HCT116 (cell line): Measurements from ENCODE around the gene FBXO21. TPM values are rescaled to one million over a fixed set of nuclear protein-coding genes. Genes with fewer than 3 reads are reported as not detected.

ENCODE experiments used
- ATAC-seq: fragments of 200-7000 bp; cut with Tn5 transposase; 2 replicates; pipeline ENCODE4 v1.9.1; 2020; ENCODE audit warnings: mild to moderate bottlenecking, moderate library complexity
- BruUV-seq: library from RNA; stranded (reverse); fragments of 400-500 nt; replicated peaks from 2 replicates; lab custom pipeline; 2021; lab: Mats Ljungman, UMichigan
- CTCF ChIA-PET: fragments of 300-600 bp; sonication (Branson Sonifier 250); formaldehyde crosslinking; loops from one replicate; lab custom pipeline; 2021; ENCODE audit warnings: antibody characterized with exemption; lab: Charles Lee
- POLR2A ChIA-PET: fragments of 300-600, 350-600 bp; sonication (Branson Sonifier 250); formaldehyde crosslinking; loops from one replicate; lab custom pipeline; 2021; ENCODE audit warnings: antibody characterized with exemption; lab: Charles Lee
- RAD21 ChIA-PET, 2 experiments: fragments of 300-600 bp; sonication (Branson Sonifier 250); formaldehyde crosslinking; loops; one replicate each; lab custom pipeline; 2023; ENCODE audit warnings: low total read pairs in 2 of 2; ENCODE audit not compliant: uncharacterized antibody in 2 of 2, unreplicated experiment in 2 of 2, low non-redundant PET in 1 of 2; lab: Charles Lee
- DNase-seq: peaks from one replicate; pipeline ENCODE4 v3.0.0-alpha.2; 2010; ENCODE audit warnings: low read depth, low spot score
- H2AFZ ChIP-seq: fragments of 200-600 bp; shearing (Covaris generic), sonication (generic); 2 replicates; pipeline ENCODE4 v1.6.1; 2017; ENCODE audit warnings: low read depth, mixed run types, mixed read lengths, antibody characterized with exemption, low read length; ENCODE audit not compliant: poor library complexity, severe bottlenecking
- H3K27ac ChIP-seq: 2 replicates; pipeline ENCODE4 v1.5.1; 2012; ENCODE audit warnings: low read depth, low read length
- H3K27me3 ChIP-seq: fragments of 200-600 bp; sonication (generic); 2 replicates; pipeline ENCODE4 v1.6.1; 2016; ENCODE audit warnings: mixed run types, low read length, mixed read lengths; ENCODE audit not compliant: insufficient read depth
- H3K36me3 ChIP-seq, 2 experiments: fragments of 200-500 bp in 1 of 2; fragments of 200-600 bp in 1 of 2; sonication (Bioruptor generic) in 1 of 2; sonication (generic) in 1 of 2; 2 replicates each; pipeline versions ENCODE4 v1.5.1 to v1.6.1; 2014 to 2016; ENCODE audit warnings: low read length in 2 of 2, inconsistent platforms in 1 of 2, mixed read lengths in 1 of 2, mixed run types in 1 of 2; ENCODE audit not compliant: insufficient read depth in 2 of 2, control insufficient read depth in 1 of 2
- H3K4me1 ChIP-seq, 2 experiments: fragments of 200-600 bp in 1 of 2; sonication (generic) in 1 of 2; 2 replicates each; pipeline versions ENCODE4 v1.5.1 to v1.6.1; 2012 to 2017; ENCODE audit warnings: low read length in 2 of 2, inconsistent platforms in 1 of 2, mild to moderate bottlenecking in 1 of 2, mixed read lengths in 1 of 2, mixed run types in 1 of 2, moderate library complexity in 1 of 2; ENCODE audit not compliant: insufficient read depth in 2 of 2, control insufficient read depth in 1 of 2
- H3K4me2 ChIP-seq: fragments of 200-600 bp; sonication (generic); 2 replicates; pipeline ENCODE4 v1.6.1; 2017; ENCODE audit warnings: mixed run types, low read length, mixed read lengths
- H3K4me3 ChIP-seq, 2 experiments: fragments of 200-600 bp in 1 of 2; sonication (generic) in 1 of 2; replicated peaks in 1 of 2; 2 replicates each; pipeline ENCODE4 v1.5.1; 2011 to 2016; ENCODE audit warnings: low read length in 2 of 2, control low read depth in 1 of 2, low read depth in 1 of 2, mild to moderate bottlenecking in 1 of 2, mixed read lengths in 1 of 2, mixed run types in 1 of 2
- H3K79me2 ChIP-seq: fragments of 200-600 bp; sonication (generic); 2 replicates; pipeline ENCODE4 v1.6.1; 2017; ENCODE audit warnings: mild to moderate bottlenecking, mixed run types, low read length, moderate library complexity, mixed read lengths; ENCODE audit not compliant: insufficient read depth
- H3K9ac ChIP-seq: fragments of 200-600 bp; sonication (generic); 2 replicates; pipeline ENCODE4 v1.6.1; 2016; ENCODE audit warnings: low read length, mixed read lengths
- H3K9me2 ChIP-seq: fragments of 200-600 bp; sonication (generic), shearing (Covaris generic); 2 replicates; pipeline ENCODE4 v1.6.1; 2017; ENCODE audit warnings: mixed run types, mild to moderate bottlenecking, moderate library complexity; ENCODE audit not compliant: insufficient read depth
- H3K9me3 ChIP-seq, 2 experiments: fragments of 200-500 bp in 1 of 2; fragments of 200-600 bp in 1 of 2; sonication (Bioruptor generic) in 1 of 2; sonication (generic) in 1 of 2; 2 replicates each; pipeline ENCODE4 v1.6.1; 2014 to 2017; ENCODE audit warnings: low read length in 2 of 2, mixed read lengths in 2 of 2, inconsistent platforms in 1 of 2, low read depth in 1 of 2, mild to moderate bottlenecking in 1 of 2, mixed run types in 1 of 2, moderate library complexity in 1 of 2; ENCODE audit not compliant: control insufficient read depth in 1 of 2, insufficient read depth in 1 of 2
- H4K20me1 ChIP-seq: fragments of 200-600 bp; sonication (generic), shearing (Covaris generic); 2 replicates; pipeline ENCODE4 v1.6.1; 2017; ENCODE audit warnings: mixed run types, mild to moderate bottlenecking, moderate library complexity; ENCODE audit not compliant: insufficient read depth
- FOSL1 ChIP-seq: IDR thresholded peaks from 2 replicates; pipeline ENCODE4 v1.6.1; 2012; ENCODE audit warnings: low read depth
- JUND ChIP-seq: IDR thresholded peaks from 2 replicates; pipeline ENCODE4 v1.6.1; 2012
- POLR2A ChIP-seq: IDR thresholded peaks from 2 replicates; pipeline ENCODE4 v1.7.0; 2011; ENCODE audit warnings: borderline replicate concordance; ENCODE audit not compliant: insufficient read depth, insufficient read length; ENCODE audit errors: extremely low read depth
- RAD21 ChIP-seq: IDR thresholded peaks from 2 replicates; pipeline ENCODE4 v1.6.1; 2012; ENCODE audit warnings: low read depth, mild to moderate bottlenecking
- SIN3A ChIP-seq: IDR thresholded peaks from 2 replicates; pipeline ENCODE4 v1.6.1; 2012; ENCODE audit warnings: low read depth
- SRF ChIP-seq: IDR thresholded peaks from 2 replicates; pipeline ENCODE4 v1.6.1; 2012; ENCODE audit warnings: low read depth
- TCF7L2 ChIP-seq: IDR thresholded peaks from 2 replicates; pipeline ENCODE4 v1.7.0; 2011; ENCODE audit warnings: borderline replicate concordance, inconsistent platforms; ENCODE audit not compliant: insufficient read depth, insufficient read length; ENCODE audit errors: extremely low read depth
- ZFX ChIP-seq: fragments of 450-650 bp; IDR thresholded peaks from 2 replicates; pipeline ENCODE4 v1.6.1; 2017
- intact Hi-C: fragments of 100-400 bp; cut with micrococcal nuclease; formaldehyde crosslinking; loops from 2 replicates; pipeline ENCODE4 v1.10.0; 2022
- total RNA-seq: library from RNA; stranded (reverse); gene quantifications from one replicate; pipeline ENCODE4 v1.2.1, GENCODE V29; 2021; ENCODE audit not compliant: unreplicated experiment

FBXO21 gene
- total RNA-seq, 1 experiment from 2014 or later = 45.5 TPM

- Histone ChIP-seq H3K79me2 (no peaks in the 10 kb centered on the region), H3K4me2 (no peak overlapping the region), H3K36me3 (no peaks in the 10 kb centered on the region), H3K4me3 (no peak overlapping the region), H3K9me2 (no peaks in the 10 kb centered on the region), H3K27me3 (no peaks in the 10 kb centered on the region), H3K4me1 (peaks cover 8 to 12% of the 10 kb centered on the region in 2 experiments; a peak in 2 of 4 replicates), H3K27ac (no peak overlapping the region), H4K20me1 (no peaks in the 10 kb centered on the region), H2AFZ (no peak overlapping the region)
- ChIA-PET CTCF (no interaction called here), POLR2A (no interaction called here)
- ATAC-seq = no peak
- no TSS peak for BruUV-seq
- TF ChIP-seq POLR2A (no peak), JUND (no peak), SIN3A (no peak), ZFX (no peak), RAD21 (no peak), SRF (no peak), TCF7L2 (no peak)
- TF ChIP-seq, all 23 proteins: peak for 0
- Histone ChIP-seq H3K9me3 (peaks cover 0 to 18% of the 10 kb centered on the region in 2 experiments; a peak in 1 of 4 replicates), H3K9ac (no peak overlapping the region)
- RAD21 ChIA-PET = no interaction called here
- intact Hi-C loops = no loop called here
- no peak for DNase-seq
These were observed 63.9 kb downstream of the FBXO21 start for GRCh38 chr12:117126335-117126734.

GRCh38 chr12:117125767-117126166 lies 64.5 kb downstream of the FBXO21 start:
- Histone ChIP-seq H3K9me3 (peaks cover 0 to 18% of the 10 kb centered on the region in 2 experiments; a peak in 1 of 4 replicates), H3K9me2 (no peaks in the 10 kb centered on the region), H3K27me3 (no peaks in the 10 kb centered on the region), H3K4me3 (no peak overlapping the region), H3K27ac (no peak overlapping the region), H3K36me3 (no peaks in the 10 kb centered on the region), H2AFZ (no peak overlapping the region), H3K4me2 (no peak overlapping the region), H4K20me1 (no peaks in the 10 kb centered on the region), H3K79me2 (no peaks in the 10 kb centered on the region), H3K4me1 (peaks cover 8 to 12% of the 10 kb centered on the region in 2 experiments; a peak in 2 of 4 replicates), H3K9ac (no peak overlapping the region)
- no TSS peak for BruUV-seq
- intact Hi-C loops = no loop called here
- ChIA-PET CTCF (no interaction called here), RAD21 (no interaction called here), POLR2A (no interaction called here)
- DNase-seq (no peak), ATAC-seq (no peak)
- TF ChIP-seq FOSL1 = no peak
